Fibroblast of the aortic adventitia (primary cell): Measurements from ENCODE around the gene PPP1R14D. TPM values are rescaled to one million over a fixed set of nuclear protein-coding genes. Genes with fewer than 3 reads are reported as not detected.
A peak's percentile ranks its signal among the peaks of the same experiment; 100 is the strongest.

Experiments
- DNase-seq: peaks from one replicate; pipeline ENCODE4 v3.0.0-alpha.2; 2010; ENCODE audit warnings: low read depth
- H3K4me3 ChIP-seq: 2 replicates; pipeline ENCODE4 v1.5.1; 2011; ENCODE audit warnings: low read depth, mild to moderate bottlenecking, control low read depth, low read length, moderate library complexity
- total RNA-seq: library from RNA; depleted of rRNA; stranded (reverse); fragments of >200 nt; gene quantifications from 2 replicates; pipeline ENCODE4 v1.2.3, GENCODE V29; 2012; ENCODE audit warnings: low replicate concordance
- TF ChIP-seq, protein P1 (sequence below): IDR thresholded peaks from 2 replicates; pipeline ENCODE4 v1.5.1; 2011; ENCODE audit warnings: mild to moderate bottlenecking, low read length, control low read depth, inconsistent platforms; ENCODE audit not compliant: insufficient read depth

Gene PPP1R14D
- total RNA-seq, 1 donor = not detected

- peak overlapping the region; percentile 89 for H3K4me3 ChIP-seq
- DNase-seq = no peak
- TF ChIP-seq, protein P1, sequence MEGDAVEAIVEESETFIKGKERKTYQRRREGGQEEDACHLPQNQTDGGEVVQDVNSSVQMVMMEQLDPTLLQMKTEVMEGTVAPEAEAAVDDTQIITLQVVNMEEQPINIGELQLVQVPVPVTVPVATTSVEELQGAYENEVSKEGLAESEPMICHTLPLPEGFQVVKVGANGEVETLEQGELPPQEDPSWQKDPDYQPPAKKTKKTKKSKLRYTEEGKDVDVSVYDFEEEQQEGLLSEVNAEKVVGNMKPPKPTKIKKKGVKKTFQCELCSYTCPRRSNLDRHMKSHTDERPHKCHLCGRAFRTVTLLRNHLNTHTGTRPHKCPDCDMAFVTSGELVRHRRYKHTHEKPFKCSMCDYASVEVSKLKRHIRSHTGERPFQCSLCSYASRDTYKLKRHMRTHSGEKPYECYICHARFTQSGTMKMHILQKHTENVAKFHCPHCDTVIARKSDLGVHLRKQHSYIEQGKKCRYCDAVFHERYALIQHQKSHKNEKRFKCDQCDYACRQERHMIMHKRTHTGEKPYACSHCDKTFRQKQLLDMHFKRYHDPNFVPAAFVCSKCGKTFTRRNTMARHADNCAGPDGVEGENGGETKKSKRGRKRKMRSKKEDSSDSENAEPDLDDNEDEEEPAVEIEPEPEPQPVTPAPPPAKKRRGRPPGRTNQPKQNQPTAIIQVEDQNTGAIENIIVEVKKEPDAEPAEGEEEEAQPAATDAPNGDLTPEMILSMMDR = no peak
These were observed 20.5 kb downstream of the PPP1R14D start for GRCh38 chr15:40807888-40808461.

- peak; percentile 98 for DNase-seq
- peak within 1 kb of the TSS; percentile 99 for H3K4me3 ChIP-seq
- TF ChIP-seq, protein P1 = no peak
These were observed 21.2 kb downstream of the PPP1R14D start, which contains the start of the genes DNAJC17 and ZFYVE19 for GRCh38 chr15:40807028-40807887. DNAJC17 (minus strand) TSS chr15:40807473; CDS start chr15:40807446, 27 bp downstream. ZFYVE19 (plus strand) TSS chr15:40807089; CDS start chr15:40807590, 501 bp downstream.

GRCh38 chr15:40806672-40807027 lies 21.9 kb downstream of the PPP1R14D start:
- H3K4me3 ChIP-seq = peak overlapping the region; percentile 99
- TF ChIP-seq, protein P1 = no peak
- no peak for DNase-seq

DNA sequence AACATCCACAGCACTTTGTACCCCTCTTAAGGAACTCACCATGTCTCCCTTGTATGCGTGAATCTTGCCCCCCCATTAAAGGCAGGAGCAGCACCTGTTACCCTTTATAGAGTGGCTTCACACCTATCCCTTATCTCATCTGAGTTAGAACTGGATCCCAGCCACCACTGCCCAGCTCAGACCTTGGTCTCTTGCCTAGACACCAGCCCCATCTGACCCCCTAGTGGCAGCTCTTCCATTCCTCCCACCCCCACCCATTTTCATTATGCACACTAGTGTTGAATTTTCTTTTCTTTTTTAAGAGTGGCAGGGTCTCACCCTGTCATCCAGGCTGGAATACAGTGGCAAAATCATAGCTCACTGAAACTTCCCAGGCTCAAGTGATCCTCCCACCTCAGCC lies 24.8 kb downstream of the PPP1R14D start:
- no peak for DNase-seq
- TF ChIP-seq, protein P1 = no peak
- H3K4me3 ChIP-seq = no peak overlapping the region

- no peak for DNase-seq
- H3K4me3 ChIP-seq = no peak overlapping the region
- TF ChIP-seq, protein P1 = no peak
These were observed 25.4 kb downstream of the PPP1R14D start for GRCh38 chr15:40803076-40803475.

GRCh38 chr15:40799523-40799922 lies 29.0 kb downstream of the PPP1R14D start:
- no peak for DNase-seq
- H3K4me3 ChIP-seq = no peak overlapping the region
- TF ChIP-seq, protein P1 = no peak
